ENCODE measurements around the gene ICAM1.

DNA sequence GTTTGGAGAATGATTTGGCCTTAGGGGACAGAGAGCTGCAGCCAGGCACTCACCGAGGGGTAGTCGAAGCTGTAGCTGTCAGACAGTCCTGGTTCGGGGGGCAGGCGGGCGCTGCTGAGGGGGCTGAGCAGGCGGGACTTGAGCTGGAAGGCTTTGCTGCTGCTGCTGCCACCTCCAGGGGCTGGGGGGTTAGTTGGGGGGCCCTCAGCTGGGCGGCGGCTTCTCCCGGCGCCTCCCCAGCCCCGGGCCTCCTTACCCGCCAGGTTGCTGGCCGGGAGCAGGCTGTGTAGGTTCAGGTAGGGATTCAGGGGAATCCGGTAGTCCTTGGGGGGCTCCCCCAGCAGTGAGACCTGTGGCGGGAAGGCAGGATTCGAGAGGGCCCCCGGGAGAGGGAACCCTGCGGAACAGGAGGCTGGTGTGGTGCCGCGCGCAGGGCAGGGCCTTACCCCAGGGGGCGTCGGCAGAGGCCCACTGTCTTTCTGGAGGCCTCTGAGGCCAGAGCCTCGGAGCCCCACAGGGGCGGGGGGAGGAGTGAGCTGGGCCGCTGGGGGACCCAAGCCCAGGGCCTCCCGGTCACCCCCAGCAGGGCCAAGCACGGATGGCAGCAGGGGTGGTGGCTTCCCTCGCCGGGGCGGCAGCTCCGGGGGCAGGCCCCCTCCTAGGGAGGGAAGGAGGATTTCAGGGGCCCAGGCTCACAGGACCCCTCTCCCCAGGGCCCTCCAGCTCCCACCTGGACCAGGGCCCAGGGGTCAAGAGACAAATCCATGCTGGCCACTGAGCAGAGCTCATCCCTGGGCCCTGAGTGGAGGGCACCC, 49.9 kb downstream of the ICAM1 start:
- TF ChIP-seq EZH2 (IDR thresholded peaks at IDR 0.05; ENCODE audit: borderline replicate concordance, low read depth, low read length, poor library complexity, severe bottlenecking), result no peak
- TF ChIP-seq, protein P1, sequence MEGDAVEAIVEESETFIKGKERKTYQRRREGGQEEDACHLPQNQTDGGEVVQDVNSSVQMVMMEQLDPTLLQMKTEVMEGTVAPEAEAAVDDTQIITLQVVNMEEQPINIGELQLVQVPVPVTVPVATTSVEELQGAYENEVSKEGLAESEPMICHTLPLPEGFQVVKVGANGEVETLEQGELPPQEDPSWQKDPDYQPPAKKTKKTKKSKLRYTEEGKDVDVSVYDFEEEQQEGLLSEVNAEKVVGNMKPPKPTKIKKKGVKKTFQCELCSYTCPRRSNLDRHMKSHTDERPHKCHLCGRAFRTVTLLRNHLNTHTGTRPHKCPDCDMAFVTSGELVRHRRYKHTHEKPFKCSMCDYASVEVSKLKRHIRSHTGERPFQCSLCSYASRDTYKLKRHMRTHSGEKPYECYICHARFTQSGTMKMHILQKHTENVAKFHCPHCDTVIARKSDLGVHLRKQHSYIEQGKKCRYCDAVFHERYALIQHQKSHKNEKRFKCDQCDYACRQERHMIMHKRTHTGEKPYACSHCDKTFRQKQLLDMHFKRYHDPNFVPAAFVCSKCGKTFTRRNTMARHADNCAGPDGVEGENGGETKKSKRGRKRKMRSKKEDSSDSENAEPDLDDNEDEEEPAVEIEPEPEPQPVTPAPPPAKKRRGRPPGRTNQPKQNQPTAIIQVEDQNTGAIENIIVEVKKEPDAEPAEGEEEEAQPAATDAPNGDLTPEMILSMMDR (conservative IDR thresholded peaks at IDR 0.05; ENCODE audit: low read depth, low read length), result no peak
